LNCaP clone FGC (cell line): ENCODE measurements around the gene TXNDC16.

ENCODE experiments used
- DNase-seq: peaks from one replicate; pipeline ENCODE4 v3.0.0-alpha.2; 2011; ENCODE audit warnings: low read depth
- H3K4me3 ChIP-seq: 2 replicates; pipeline ENCODE4 v1.5.1; 2011; ENCODE audit warnings: mild to moderate bottlenecking, low read depth, low read length, control low read depth
- CTCF ChIP-seq: IDR thresholded peaks from 2 replicates; pipeline ENCODE4 v1.5.1; 2012; ENCODE audit warnings: mild to moderate bottlenecking; ENCODE audit not compliant: control insufficient read depth, insufficient read depth; ENCODE audit errors: extremely low read depth

TXNDC16 gene

DNA sequence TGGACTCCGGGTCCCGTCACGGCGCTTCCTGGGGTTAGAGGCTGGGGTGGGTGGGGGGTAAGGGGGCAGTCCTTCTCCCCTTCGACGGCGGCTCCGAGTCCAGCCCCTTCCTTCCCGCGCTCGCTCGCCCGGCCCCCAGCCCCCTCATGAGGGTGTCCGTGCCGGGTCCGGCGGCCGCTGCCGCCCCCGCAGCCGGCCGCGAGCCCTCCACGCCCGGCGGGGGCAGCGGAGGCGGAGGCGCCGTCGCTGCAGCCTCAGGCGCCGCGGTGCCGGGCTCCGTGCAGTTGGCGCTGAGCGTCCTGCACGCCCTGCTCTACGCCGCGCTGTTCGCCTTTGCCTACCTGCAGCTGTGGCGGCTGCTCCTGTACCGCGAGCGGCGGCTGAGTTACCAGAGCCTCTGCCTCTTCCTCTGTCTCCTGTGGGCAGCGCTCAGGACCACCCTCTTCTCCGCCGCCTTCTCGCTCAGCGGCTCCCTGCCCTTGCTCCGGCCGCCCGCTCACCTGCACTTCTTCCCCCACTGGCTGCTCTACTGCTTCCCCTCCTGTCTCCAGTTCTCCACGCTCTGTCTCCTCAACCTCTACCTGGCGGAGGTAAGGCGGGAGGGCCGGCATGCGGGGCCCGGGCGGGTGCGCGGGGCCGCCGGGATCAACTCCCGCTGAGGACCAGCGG is 831 bp upstream of the TXNDC16 start:
- H3K4me3 ChIP-seq, result peak overlapping the region; percentile 88
- DNase-seq, result no peak
- no peak for TF ChIP-seq CTCF

- H3K4me3 ChIP-seq, result peak overlapping the region; percentile 88
- peak; percentile 79 for TF ChIP-seq CTCF
- DNase-seq, result no peak
These were observed 626 bp downstream of the TXNDC16 start for GRCh38 chr14:52551696-52552062.

DNA sequence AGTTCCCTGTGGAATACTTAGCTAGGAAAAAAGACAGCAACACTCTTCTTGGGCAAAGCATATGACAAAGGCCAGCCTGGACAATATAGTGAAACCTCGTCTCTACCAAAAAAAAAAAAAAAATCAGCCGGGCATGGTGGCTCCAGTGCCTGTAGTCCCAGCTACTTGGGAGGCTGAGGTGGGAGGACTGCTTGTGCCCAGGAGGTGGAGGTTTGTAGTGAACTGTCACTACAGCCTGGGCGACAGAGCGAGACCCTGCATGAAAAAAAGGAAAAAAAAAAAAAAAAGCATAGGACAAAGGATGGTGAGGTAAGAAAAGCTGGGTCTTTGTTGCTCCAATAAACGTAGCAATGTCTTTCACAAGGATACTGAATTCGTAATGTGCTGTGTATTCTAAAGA is 1.1 kb downstream of the TXNDC16 start:
- peak overlapping the region; percentile 88 for H3K4me3 ChIP-seq
- no peak for TF ChIP-seq CTCF
- no peak for DNase-seq

GRCh38 chr14:52550661-52551060 is 1.6 kb downstream of the TXNDC16 start:
- no peak for TF ChIP-seq CTCF
- DNase-seq, result no peak
- peak overlapping the region; percentile 88 for H3K4me3 ChIP-seq

- no peak for DNase-seq
- TF ChIP-seq CTCF, result no peak
- no peak overlapping the region for H3K4me3 ChIP-seq
These were observed 4.8 kb downstream of the TXNDC16 start for GRCh38 chr14:52547526-52547925.

- H3K4me3 ChIP-seq, result no peak overlapping the region
- no peak for TF ChIP-seq CTCF
- no peak for DNase-seq
These were observed 5.3 kb downstream of the TXNDC16 start for GRCh38 chr14:52547027-52547426.

- peak overlapping the region; percentile 8 for H3K4me3 ChIP-seq
- no peak for TF ChIP-seq CTCF
- no peak for DNase-seq
These were observed 6.0 kb downstream of the TXNDC16 start for GRCh38 chr14:52546318-52546670.
